ENCODE results near the gene RELN. TPM values are rescaled to one million over a fixed set of nuclear protein-coding genes. Genes with fewer than 3 reads are reported as not detected.

The RELN gene
- total RNA-seq, 1 experiment from 2014 or later, result 0.20 TPM

- TF ChIP-seq ZNF532 (CRISPR knock-in tag; IDR thresholded peaks at IDR 0.05; ENCODE audit: borderline replicate concordance), result no peak
- no peak for TF ChIP-seq FOXK1 (CRISPR knock-in tag; IDR thresholded peaks at IDR 0.05)
- no peak for TF ChIP-seq NR2C2 (CRISPR knock-in tag; IDR thresholded peaks at IDR 0.05)
- TF ChIP-seq CTCF (IDR thresholded peaks at IDR 0.05), result no peak
- TF ChIP-seq GABPB1 (CRISPR knock-in tag; IDR thresholded peaks at IDR 0.05), result no peak
- TF ChIP-seq ZBTB43 (CRISPR knock-in tag; IDR thresholded peaks at IDR 0.05), result no peak
- TF ChIP-seq TEAD1 (CRISPR knock-in tag; IDR thresholded peaks at IDR 0.05), result no peak
- no peak for TF ChIP-seq MYBL2 (CRISPR knock-in tag; IDR thresholded peaks at IDR 0.05)
- no peak for TF ChIP-seq ZNF281 (CRISPR knock-in tag; IDR thresholded peaks at IDR 0.05)
- TF ChIP-seq OVOL2 (CRISPR knock-in tag; IDR thresholded peaks at IDR 0.05; ENCODE audit: borderline replicate concordance), result no peak
- no peak for TF ChIP-seq E2F1 (CRISPR knock-in tag; IDR thresholded peaks at IDR 0.05)
- TF ChIP-seq ZNF396 (CRISPR knock-in tag; IDR thresholded peaks at IDR 0.05; ENCODE audit: borderline replicate concordance), result no peak
- TF ChIP-seq FOXJ3 (CRISPR knock-in tag; IDR thresholded peaks at IDR 0.05; ENCODE audit: borderline replicate concordance), result no peak
Measured at GRCh38 chr7:103657474-103657894, 332.0 kb downstream of the RELN start (continued).

- Mint-ChIP-seq H3K4me3 (no peak overlapping the region), H3K27ac (no peak overlapping the region), H3K27me3 (ENCODE audit: low read depth) (no peaks in the 10 kb centered on the region; the same call in 1 of the 2 replicates), H3K36me3 (no peaks in the 10 kb centered on the region), H3K9me3 (no peaks in the 10 kb centered on the region), H3K4me1 (peaks cover 12% of the 10 kb centered on the region)
- ChIA-PET POLR2A (no interaction called here), CTCF (no interaction called here)
- ATAC-seq (no peak), DNase-seq (ENCODE audit: low spot score) (no peak)
- no peak for TF ChIP-seq KAT7 (CRISPR knock-in tag; IDR thresholded peaks at IDR 0.05; ENCODE audit: borderline replicate concordance)
- no peak for TF ChIP-seq ZMAT4 (CRISPR knock-in tag; IDR thresholded peaks at IDR 0.05)
- TF ChIP-seq TEAD1 (CRISPR knock-in tag; IDR thresholded peaks at IDR 0.05), result no peak
- no peak for TF ChIP-seq ZNF416 (CRISPR knock-in tag; IDR thresholded peaks at IDR 0.05)
- TF ChIP-seq MLX (CRISPR knock-in tag; IDR thresholded peaks at IDR 0.05), result no peak
- no peak for TF ChIP-seq SMAD4 (CRISPR knock-in tag; IDR thresholded peaks at IDR 0.05)
- no peak for TF ChIP-seq ZNF423 (CRISPR knock-in tag; IDR thresholded peaks at IDR 0.05)
- TF ChIP-seq ZNF512 (CRISPR knock-in tag; IDR thresholded peaks at IDR 0.05; ENCODE audit: borderline replicate concordance), result no peak
Measured at GRCh38 chr7:103656221-103656620, 333.2 kb downstream of the RELN start.
